DOHH2 (cell line): ENCODE results near the gene MGRN1.

Experiments used
- H3F3A ChIP-seq: fragments of 200-600 bp; sonication (generic), shearing (Covaris generic); 2 replicates; pipeline ENCODE4 v1.6.0; 2016; ENCODE audit warnings: antibody characterized with exemption, mild to moderate bottlenecking; ENCODE audit not compliant: control insufficient read depth, insufficient read depth
- H3K27ac ChIP-seq: fragments of 200-600 bp; sonication (generic); 2 replicates; pipeline ENCODE4 v1.5.1; 2014; ENCODE audit warnings: low read depth, mild to moderate bottlenecking, low read length, moderate library complexity
- H3K27me3 ChIP-seq: fragments of 200-600 bp; sonication (generic); 2 replicates; pipeline ENCODE4 v1.6.1; 2014; ENCODE audit warnings: mild to moderate bottlenecking, low read length, mixed read lengths; ENCODE audit not compliant: control insufficient read depth
- H3K36me3 ChIP-seq: fragments of 200-600 bp; sonication (generic); 2 replicates; pipeline ENCODE4 v1.6.1; 2014; ENCODE audit warnings: mild to moderate bottlenecking, low read length, moderate library complexity, mixed read lengths; ENCODE audit not compliant: control insufficient read depth
- H3K4me1 ChIP-seq: fragments of 200-600 bp; sonication (generic); 2 replicates; pipeline ENCODE4 v1.6.1; 2014; ENCODE audit warnings: mild to moderate bottlenecking, low read length, mixed read lengths; ENCODE audit not compliant: control insufficient read depth
- H3K4me2 ChIP-seq: fragments of 200-600 bp; sonication (generic); 2 replicates; pipeline ENCODE4 v1.6.0; 2014; ENCODE audit warnings: mild to moderate bottlenecking, low read length, moderate library complexity
- H3K4me3 ChIP-seq: fragments of 200-600 bp; sonication (generic); 2 replicates; pipeline ENCODE4 v1.5.1; 2014; ENCODE audit warnings: mild to moderate bottlenecking, low read length, mixed read lengths
- H3K79me2 ChIP-seq: fragments of 200-600 bp; sonication (generic); 2 replicates; pipeline ENCODE4 v1.6.1; 2014; ENCODE audit warnings: mild to moderate bottlenecking, low read length, mixed read lengths; ENCODE audit not compliant: control insufficient read depth
- H3K9me2 ChIP-seq: fragments of 200-600 bp; sonication (generic); replicated peaks from 2 replicates; pipeline ENCODE4 v1.6.1; 2014; ENCODE audit warnings: mild to moderate bottlenecking, low read length, mixed read lengths; ENCODE audit not compliant: control insufficient read depth
- H3K9me3 ChIP-seq: fragments of 200-600 bp; sonication (generic); 2 replicates; pipeline ENCODE4 v1.6.1; 2014; ENCODE audit warnings: antibody characterized with exemption, low read length, mixed read lengths; ENCODE audit not compliant: control insufficient read depth, insufficient read depth
- H4K20me1 ChIP-seq: fragments of 200-600 bp; sonication (generic); 2 replicates; pipeline ENCODE4 v1.6.0; 2014; ENCODE audit warnings: low read depth, mild to moderate bottlenecking, antibody characterized with exemption, low read length, moderate library complexity; ENCODE audit not compliant: control insufficient read depth, insufficient read depth
- CTCF ChIP-seq: fragments of 200-600 bp; sonication (generic); IDR thresholded peaks from one replicate; pipeline ENCODE4 v1.5.1; 2014; ENCODE audit warnings: antibody characterized with exemption, mild to moderate bottlenecking, low read depth, low read length; ENCODE audit not compliant: poor library complexity, severe bottlenecking
- EZH2phosphoT487 ChIP-seq: fragments of 200-600 bp; sonication (generic); IDR thresholded peaks from 2 replicates; pipeline ENCODE4 v1.6.1; 2017; ENCODE audit warnings: borderline replicate concordance, mild to moderate bottlenecking, antibody characterized with exemption, low read length, moderate library complexity, mixed read lengths

Gene MGRN1

GRCh38 chr16:4687946-4688673 lies 63.5 kb downstream of the MGRN1 start:
- no peak overlapping the region for H3K27ac ChIP-seq
- H3K9me2 ChIP-seq = no peaks in the 10 kb centered on the region
- H4K20me1 ChIP-seq = no peaks in the 10 kb centered on the region
- H3K4me3 ChIP-seq = no peak overlapping the region
- no peaks in the 10 kb centered on the region for H3K36me3 ChIP-seq
- no peaks in the 10 kb centered on the region for H3F3A ChIP-seq
- H3K79me2 ChIP-seq = no peaks in the 10 kb centered on the region
- no peak for TF ChIP-seq CTCF
- TF ChIP-seq EZH2phosphoT487 = no peak
- H3K27me3 ChIP-seq = no peaks in the 10 kb centered on the region
- H3K4me2 ChIP-seq = no peak overlapping the region
- no peaks in the 10 kb centered on the region for H3K9me3 ChIP-seq
- peaks cover 9% of the 10 kb centered on the region for H3K4me1 ChIP-seq

GRCh38 chr16:4688674-4689045 lies 64.0 kb downstream of the MGRN1 start:
- H3K4me3 ChIP-seq = no peak overlapping the region
- H3K27ac ChIP-seq = no peak overlapping the region
- no peaks in the 10 kb centered on the region for H4K20me1 ChIP-seq
- H3K36me3 ChIP-seq = no peaks in the 10 kb centered on the region
- no peaks in the 10 kb centered on the region for H3K9me2 ChIP-seq
- H3K4me1 ChIP-seq = peaks cover 9% of the 10 kb centered on the region
- H3K4me2 ChIP-seq = no peak overlapping the region
- no peaks in the 10 kb centered on the region for H3K27me3 ChIP-seq
- H3K79me2 ChIP-seq = peaks cover under 1% of the 10 kb centered on the region
- no peaks in the 10 kb centered on the region for H3F3A ChIP-seq
- TF ChIP-seq CTCF = no peak
- no peak for TF ChIP-seq EZH2phosphoT487
- H3K9me3 ChIP-seq = no peaks in the 10 kb centered on the region

- H3K9me3 ChIP-seq = no peaks in the 10 kb centered on the region
- no peak overlapping the region for H3K4me2 ChIP-seq
- H3K9me2 ChIP-seq = no peaks in the 10 kb centered on the region
- peaks cover 6% of the 10 kb centered on the region for H3K79me2 ChIP-seq
- H3K4me1 ChIP-seq = peaks cover 9% of the 10 kb centered on the region
- no peaks in the 10 kb centered on the region for H4K20me1 ChIP-seq
- no peak for TF ChIP-seq CTCF
- TF ChIP-seq EZH2phosphoT487 = no peak
- no peaks in the 10 kb centered on the region for H3K36me3 ChIP-seq
- no peaks in the 10 kb centered on the region for H3F3A ChIP-seq
- H3K27me3 ChIP-seq = no peaks in the 10 kb centered on the region
- no peak overlapping the region for H3K4me3 ChIP-seq
- H3K27ac ChIP-seq = no peak overlapping the region
Measured at GRCh38 chr16:4689091-4689671, 64.6 kb downstream of the MGRN1 start.
